ENCODE results near the gene IRF2BP2. TPM values are rescaled to one million over a fixed set of nuclear protein-coding genes. Genes with fewer than 3 reads are reported as not detected.

IRF2BP2 gene
- total and polyA plus RNA-seq, 2 of the 13 experiments (the other 11 are each of a cell fraction or from before 2014, with no cell fraction given), result 140 to 147 TPM

GRCh38 chr1:234617986-234618736, 8.2 kb upstream of the IRF2BP2 start (continued):
- no peak for TF ChIP-seq HMGXB4 (CRISPR knock-in tag; IDR thresholded peaks at IDR 0.05; ENCODE audit: borderline replicate concordance in 1 of 2, low read depth in 1 of 2)
- no peak for TF ChIP-seq ZMAT5 (CRISPR knock-in tag; IDR thresholded peaks at IDR 0.05; ENCODE audit: borderline replicate concordance, low read depth)
- no peak for TF ChIP-seq NCOA1 (CRISPR knock-in tag; IDR thresholded peaks at IDR 0.05)
- TF ChIP-seq KLF13 (CRISPR knock-in tag; IDR thresholded peaks at IDR 0.05), result no peak
- TF ChIP-seq PHF5A (CRISPR knock-in tag; IDR thresholded peaks at IDR 0.05; ENCODE audit: low read depth, unreplicated experiment), result no peak
- TF ChIP-seq SRY (CRISPR knock-in tag; IDR thresholded peaks at IDR 0.05), result no peak
- TF ChIP-seq PPARG (CRISPR knock-in tag; conservative IDR thresholded peaks at IDR 0.05), result no peak
- TF ChIP-seq ZNF232 (CRISPR knock-in tag; IDR thresholded peaks at IDR 0.05; ENCODE audit: borderline replicate concordance), result no peak
- TF ChIP-seq MAF1 (CRISPR knock-in tag; IDR thresholded peaks at IDR 0.05; ENCODE audit: borderline replicate concordance), result no peak
- peak; percentile 27; the same call in 1 of the 2 replicates for TF ChIP-seq ZGPAT (CRISPR knock-in tag; IDR thresholded peaks at IDR 0.05)
- TF ChIP-seq FOSL1 (CRISPR knock-in tag; IDR thresholded peaks at IDR 0.05; ENCODE audit: borderline replicate concordance), result no peak
- TF ChIP-seq KAT8 (CRISPR knock-in tag; IDR thresholded peaks at IDR 0.05), result no peak
- no peak for TF ChIP-seq TEAD2 (CRISPR knock-in tag; IDR thresholded peaks at IDR 0.05)
- no peak for TF ChIP-seq ZBTB37 (CRISPR knock-in tag; IDR thresholded peaks at IDR 0.05)
- no peak for TF ChIP-seq ZNF740 (CRISPR knock-in tag; IDR thresholded peaks at IDR 0.05)
- TF ChIP-seq ZNF496 (CRISPR knock-in tag; IDR thresholded peaks at IDR 0.05; ENCODE audit: insufficient replicate concordance), result no peak
- no peak for TF ChIP-seq ZNF772 (CRISPR knock-in tag; IDR thresholded peaks at IDR 0.05)
- TF ChIP-seq CBX2 (IDR thresholded peaks at IDR 0.05; ENCODE audit: low read depth, low read length), result no peak
- TF ChIP-seq CBX2 (CRISPR knock-in tag; IDR thresholded peaks at IDR 0.05; ENCODE audit: low read depth), result no peak
- TF ChIP-seq SAP130 (CRISPR knock-in tag; IDR thresholded peaks at IDR 0.05; ENCODE audit: low read depth), result 0 out of 2 replicates have a peak, but pooled peaks have one; percentile 37
- TF ChIP-seq IRF9 (CRISPR knock-in tag; IDR thresholded peaks at IDR 0.05; ENCODE audit: borderline replicate concordance), result no peak
- TF ChIP-seq MLX (CRISPR knock-in tag; IDR thresholded peaks at IDR 0.05), result no peak
- TF ChIP-seq CENPX (CRISPR knock-in tag; IDR thresholded peaks at IDR 0.05), result no peak

Measured in HepG2 (cell line).